Transverse colon (tissue), 4 donors: Measurements from ENCODE around the gene TEAD3. TPM values are rescaled to one million over a fixed set of nuclear protein-coding genes. Genes with fewer than 3 reads are reported as not detected.

ENCODE experiments used
- DNase-seq: peaks from one replicate; pipeline ENCODE4 v3.0.0-alpha.2; 2019
- H3K27ac ChIP-seq, 4 donors: fragments of 200-600 bp; sonication (generic); 2 replicates each; pipeline ENCODE4 v1.5.1; 2016 to 2018; ENCODE audit warnings: inconsistent platforms in 4 of 4
- H3K27me3 ChIP-seq: fragments of 200-600 bp; sonication (generic); 2 replicates; pipeline ENCODE4 v1.5.1; 2017; ENCODE audit warnings: inconsistent platforms
- H3K36me3 ChIP-seq, 4 donors: fragments of 200-600 bp; sonication (generic); 2 replicates each; pipeline ENCODE4 v1.5.1; 2017 to 2019; ENCODE audit warnings: inconsistent platforms in 4 of 4
- H3K4me1 ChIP-seq, 4 donors: fragments of 200-600 bp; sonication (generic); 2 replicates each; pipeline ENCODE4 v1.5.1; 2017 to 2020; ENCODE audit warnings: inconsistent platforms in 4 of 4
- H3K4me3 ChIP-seq, 4 donors: fragments of 200-600 bp; sonication (generic); 1 replicate in 1 of 4; 2 replicates in 3 of 4; pipeline versions ENCODE4 v1.5.1 to v1.6.1; 2017 to 2019; ENCODE audit warnings: inconsistent platforms in 4 of 4
- H3K9me3 ChIP-seq, 2 donors: fragments of 200-600 bp; sonication (generic); 2 replicates each; pipeline ENCODE4 v1.5.1; 2017 to 2019; ENCODE audit warnings: inconsistent platforms in 2 of 2
- EP300 ChIP-seq: sonication (generic); formaldehyde crosslinking; IDR thresholded peaks from one replicate; pipeline ENCODE4 v1.6.1; 2017; ENCODE audit warnings: antibody characterized with exemption, low read depth
- POLR2A ChIP-seq: fragments of 450-650 bp; IDR thresholded peaks from one replicate; pipeline ENCODE4 v1.6.1; 2016; ENCODE audit warnings: antibody characterized with exemption, mild to moderate bottlenecking, moderate library complexity
- POLR2AphosphoS5 ChIP-seq, 3 donors: sonication (generic); formaldehyde crosslinking; IDR thresholded peaks; one replicate each; pipeline ENCODE4 v1.6.1; 2016; ENCODE audit warnings: antibody characterized with exemption in 3 of 3
- WGBS, 2 donors: methylation state at CpG; one replicate each; pipeline ENCODE4 v1.1.5; 2018; ENCODE audit warnings: low coverage in 1 of 2; 5-methylcytosine and 5-hydroxymethylcytosine counted together
- in situ Hi-C, 4 donors: fragments of 200-750 bp; cut with MboI; loops; one replicate each; pipeline versions ENCODE4 v1.15.0 to v1.15.1; 2017; ENCODE audit warnings: low sequenced_read_pairs in 3 of 4, low pct_ligation_motif_present in 1 of 4, low pct_unique_long_range_greater_than_20kb in 1 of 4
- intact Hi-C: fragments of 100-400 bp; cut with DNase I; formaldehyde crosslinking; loops from one replicate; pipeline ENCODE4 v1.15.1; 2023; ENCODE audit warnings: low total_unique reads
- total RNA-seq, 4 donors: library from RNA; depleted of rRNA; stranded (reverse); fragments of >200 nt; gene quantifications; one replicate each; pipeline ENCODE4 v1.1.0, GENCODE V29; 2016
- TF ChIP-seq, protein P1 (sequence below), 5 experiments: fragments of 200-600 bp in 3 of 5; fragments of 450-650 bp in 2 of 5; sonication (generic) in 3 of 5; IDR thresholded peaks; 1 replicate in 2 of 5; 2 replicates in 3 of 5; pipeline ENCODE4 v1.5.1; 2016 to 2017; ENCODE audit warnings: antibody characterized with exemption in 5 of 5, inconsistent platforms in 3 of 5, mild to moderate bottlenecking in 2 of 5, moderate library complexity in 1 of 5

The TEAD3 gene
- total RNA-seq, 4 donors from 2014 or later = 23.0 to 67.7 (median 25.3) TPM

DNA sequence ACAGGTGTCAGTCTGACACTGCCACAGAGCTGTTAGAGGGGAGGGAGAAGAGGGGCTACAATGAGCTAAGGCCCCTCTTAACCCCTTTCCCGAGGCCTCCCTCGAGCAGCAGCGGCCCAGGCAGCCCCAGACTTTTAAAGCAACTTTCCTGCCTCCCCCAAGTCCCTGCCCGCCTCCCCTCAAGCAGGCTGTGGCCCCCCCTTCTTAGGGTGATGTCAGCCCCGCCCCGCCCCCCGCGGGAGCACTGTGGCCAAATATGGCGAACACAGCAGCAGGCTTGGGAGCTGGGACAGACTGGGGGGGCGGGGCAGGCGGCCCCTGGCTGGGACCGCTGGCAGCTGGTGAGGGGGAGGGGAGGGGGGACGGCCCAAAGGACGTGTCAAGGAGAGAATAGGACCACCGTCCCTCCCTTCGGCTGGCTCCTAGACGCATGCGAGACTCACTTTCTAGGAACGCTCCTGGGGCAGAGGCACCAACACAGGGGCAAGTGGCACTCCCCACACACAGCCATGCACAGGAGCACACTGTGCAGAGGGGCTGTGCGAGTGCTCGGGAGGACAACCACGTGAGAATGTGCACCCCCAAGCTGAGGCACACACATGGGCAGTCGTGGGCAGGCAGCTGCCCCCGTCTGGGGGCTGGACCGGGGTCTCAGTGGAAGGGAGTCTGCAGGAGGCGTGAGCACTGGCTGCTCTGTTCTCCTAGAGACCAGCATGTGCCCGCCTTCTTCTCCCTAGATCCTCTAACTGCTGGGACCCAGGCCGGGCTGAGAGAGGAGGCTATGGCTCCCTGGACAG, 6.7 kb downstream of the TEAD3 start:
- in situ Hi-C loops (no loop called here), intact Hi-C loops (no loop called here)
- H3K36me3 ChIP-seq = no peaks in the 10 kb centered on the region
- DNase-seq = peak; percentile 81
- 67% methylated on average over 20 of the region's 28 CpGs; no CpG with 5 or more reads in 1 of the 2 donors for WGBS, 2 donors
- peaks cover 61 to 97% (median 87%) of the 10 kb centered on the region in 4 donors for H3K4me1 ChIP-seq
- H3K27ac ChIP-seq = peak overlapping the region; percentile 94 to 99 (median 98)
- TF ChIP-seq, protein P1, sequence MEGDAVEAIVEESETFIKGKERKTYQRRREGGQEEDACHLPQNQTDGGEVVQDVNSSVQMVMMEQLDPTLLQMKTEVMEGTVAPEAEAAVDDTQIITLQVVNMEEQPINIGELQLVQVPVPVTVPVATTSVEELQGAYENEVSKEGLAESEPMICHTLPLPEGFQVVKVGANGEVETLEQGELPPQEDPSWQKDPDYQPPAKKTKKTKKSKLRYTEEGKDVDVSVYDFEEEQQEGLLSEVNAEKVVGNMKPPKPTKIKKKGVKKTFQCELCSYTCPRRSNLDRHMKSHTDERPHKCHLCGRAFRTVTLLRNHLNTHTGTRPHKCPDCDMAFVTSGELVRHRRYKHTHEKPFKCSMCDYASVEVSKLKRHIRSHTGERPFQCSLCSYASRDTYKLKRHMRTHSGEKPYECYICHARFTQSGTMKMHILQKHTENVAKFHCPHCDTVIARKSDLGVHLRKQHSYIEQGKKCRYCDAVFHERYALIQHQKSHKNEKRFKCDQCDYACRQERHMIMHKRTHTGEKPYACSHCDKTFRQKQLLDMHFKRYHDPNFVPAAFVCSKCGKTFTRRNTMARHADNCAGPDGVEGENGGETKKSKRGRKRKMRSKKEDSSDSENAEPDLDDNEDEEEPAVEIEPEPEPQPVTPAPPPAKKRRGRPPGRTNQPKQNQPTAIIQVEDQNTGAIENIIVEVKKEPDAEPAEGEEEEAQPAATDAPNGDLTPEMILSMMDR (IDR thresholded peaks at IDR 0.05) = no peak
- TF ChIP-seq EP300 = peak; percentile 43
- no peak for TF ChIP-seq POLR2A
- TF ChIP-seq POLR2AphosphoS5 (IDR thresholded peaks at IDR 0.05) = peak in 1 of 3 donors; percentile 13
- H3K9me3 ChIP-seq = no peaks in the 10 kb centered on the region
- peak overlapping the region in 2 of 4 donors; percentile 13 to 24 for H3K4me3 ChIP-seq
- H3K27me3 ChIP-seq = no peaks in the 10 kb centered on the region

DNA sequence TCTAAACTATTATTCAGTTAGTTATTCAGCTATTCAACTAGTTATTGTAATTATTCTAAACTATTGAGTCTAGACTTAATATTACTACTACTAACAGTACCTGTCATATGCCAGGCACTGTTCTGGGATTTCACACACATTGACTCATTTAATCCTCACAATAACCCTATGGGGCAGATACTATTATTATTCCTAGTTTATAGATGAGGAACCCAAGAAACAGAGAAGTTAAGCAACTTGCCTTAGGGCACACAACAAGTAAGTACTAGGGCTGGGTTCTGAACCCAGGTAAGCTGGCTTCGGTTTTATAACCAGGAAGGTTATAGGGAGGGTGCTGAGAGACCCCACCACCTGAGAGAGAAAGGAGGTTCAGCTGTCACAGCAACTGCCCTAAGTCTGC, 7.8 kb downstream of the TEAD3 start:
- no peaks in the 10 kb centered on the region for H3K36me3 ChIP-seq
- H3K27me3 ChIP-seq = no peaks in the 10 kb centered on the region
- peak overlapping the region; percentile 94 to 99 (median 98) for H3K27ac ChIP-seq
- WGBS, 2 donors = 79% methylated on average over 1 of the region's 1 CpG; no CpG with 5 or more reads in 1 of the 2 donors
- DNase-seq = no peak
- H3K9me3 ChIP-seq = no peaks in the 10 kb centered on the region
- peaks cover 63 to 90% (median 79%) of the 10 kb centered on the region in 4 donors for H3K4me1 ChIP-seq
- H3K4me3 ChIP-seq = no peak overlapping the region
- TF ChIP-seq, protein P1 (IDR thresholded peaks at IDR 0.05) = no peak
- TF ChIP-seq EP300 (no peak), POLR2A (no peak), POLR2AphosphoS5 (IDR thresholded peaks at IDR 0.05) (no peak)
- in situ Hi-C loops = no loop called here
- intact Hi-C loops = no loop called here

DNA sequence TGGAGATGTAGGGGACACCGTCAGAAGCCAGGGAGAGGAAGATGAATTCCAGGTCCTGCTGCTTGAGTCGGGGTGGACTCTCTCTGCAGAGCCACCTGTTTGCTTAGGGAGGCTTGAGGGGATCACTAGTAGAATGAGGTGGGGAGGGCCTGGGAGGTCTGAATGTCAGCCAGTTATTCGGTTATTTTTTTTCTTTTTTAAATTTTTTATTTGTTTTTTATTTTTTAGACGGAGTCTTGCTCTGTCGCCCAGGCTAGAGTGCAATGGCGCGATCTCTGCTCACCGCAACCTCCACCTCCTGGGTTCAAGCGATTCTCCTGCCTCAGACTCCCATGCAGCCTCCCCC, 8.4 kb downstream of the TEAD3 start:
- H3K36me3 ChIP-seq = no peaks in the 10 kb centered on the region
- in situ Hi-C loops (no loop called here), intact Hi-C loops (no loop called here)
- DNase-seq = no peak
- TF ChIP-seq POLR2AphosphoS5 (IDR thresholded peaks at IDR 0.05) (no peak), POLR2A (no peak), EP300 (no peak)
- TF ChIP-seq, protein P1 (IDR thresholded peaks at IDR 0.05) = no peak
- no peaks in the 10 kb centered on the region for H3K27me3 ChIP-seq
- H3K4me1 ChIP-seq = peaks cover 63 to 87% (median 75%) of the 10 kb centered on the region in 4 donors
- peak overlapping the region; percentile 94 to 99 (median 98) for H3K27ac ChIP-seq
- no peaks in the 10 kb centered on the region for H3K9me3 ChIP-seq
- no peak overlapping the region for H3K4me3 ChIP-seq
- 31 to 67% methylated on average over 3 to 9 of the region's 9 CpGs for WGBS, 2 donors

DNA sequence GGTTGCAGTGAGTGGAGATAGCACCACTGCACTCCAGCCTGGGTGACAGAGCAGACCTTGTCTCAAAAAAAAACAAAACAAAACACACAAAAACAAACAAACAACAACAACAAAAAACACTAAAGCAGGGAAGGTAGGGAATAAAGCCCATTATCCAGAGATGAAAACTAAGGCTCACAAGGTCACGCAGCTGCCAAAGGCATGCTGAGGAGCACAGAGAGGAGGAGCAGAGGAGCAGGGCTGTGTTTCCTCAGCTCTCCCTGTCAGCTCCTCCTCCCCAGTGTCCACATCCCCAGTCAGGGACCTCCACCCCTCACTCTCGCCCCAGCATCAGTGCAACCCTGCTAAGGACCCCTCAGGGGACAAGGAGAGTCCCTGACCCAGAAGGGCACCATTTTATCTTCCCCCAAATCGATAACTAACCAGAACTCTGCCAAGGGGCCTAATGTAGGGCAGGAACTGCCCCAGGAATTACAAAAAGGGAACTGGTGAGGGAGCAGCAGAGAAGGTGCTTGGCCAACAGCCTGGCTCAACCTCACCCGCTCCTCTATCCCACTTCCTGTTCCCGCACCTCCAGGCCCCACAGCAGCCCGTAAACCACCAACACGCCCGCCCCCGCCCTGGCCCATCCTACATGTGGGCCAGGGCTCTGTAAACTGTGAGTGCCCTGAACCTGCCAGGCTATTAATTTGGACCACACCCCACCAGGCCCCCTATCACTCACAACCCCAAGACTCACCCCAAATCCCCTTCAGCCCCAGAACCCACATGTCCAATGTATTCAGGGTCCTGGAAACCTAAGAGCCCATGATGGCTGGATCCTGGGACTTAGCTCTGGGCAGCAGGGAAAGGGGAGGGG, 9.0 kb downstream of the TEAD3 start:
- H3K4me1 ChIP-seq = peaks cover 63 to 82% (median 73%) of the 10 kb centered on the region in 4 donors
- H3K27me3 ChIP-seq = no peaks in the 10 kb centered on the region
- H3K27ac ChIP-seq = peak overlapping the region; percentile 94 to 99 (median 98)
- in situ Hi-C loops (no loop called here), intact Hi-C loops (no loop called here)
- H3K36me3 ChIP-seq = no peaks in the 10 kb centered on the region
- TF ChIP-seq POLR2AphosphoS5 (IDR thresholded peaks at IDR 0.05) = peak; percentile 42 to 72 (median 58)
- no peak for TF ChIP-seq EP300
- TF ChIP-seq, protein P1 (IDR thresholded peaks at IDR 0.05) = peak in 1 of 5 experiments; percentile 14
- peak; percentile 71 for TF ChIP-seq POLR2A
- 16 to 20% methylated on average over 1 to 9 of the region's 9 CpGs for WGBS, 2 donors
- no peak overlapping the region for H3K4me3 ChIP-seq
- H3K9me3 ChIP-seq = no peaks in the 10 kb centered on the region
- DNase-seq = peak; percentile 84
